ENCODE data around the gene KCNIP4.

Gene KCNIP4

DNA sequence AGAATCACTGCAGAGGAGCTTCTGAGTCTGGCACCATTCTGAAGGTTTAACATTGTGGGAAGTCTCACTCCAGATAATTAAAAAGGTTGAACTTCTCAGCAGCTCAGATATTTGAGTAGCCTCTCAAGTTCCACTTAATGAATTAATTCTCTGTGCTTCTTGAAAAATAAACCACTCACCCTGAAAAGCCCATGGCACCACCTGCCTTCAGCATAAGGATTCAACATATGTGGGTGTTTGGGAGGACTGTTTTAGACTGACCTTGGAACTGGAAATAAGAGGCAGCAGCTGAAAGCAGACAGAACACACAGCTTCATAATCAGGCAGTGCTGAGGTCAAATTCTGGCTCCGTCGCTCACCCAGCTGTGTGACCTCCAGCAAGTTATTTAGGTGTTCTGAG lies 100.6 kb downstream of the KCNIP4 start:
- no peak for DNase-seq (ENCODE audit: low spot score)

GRCh38 chr4:21845663-21846062 lies 102.9 kb downstream of the KCNIP4 start:
- no peak for DNase-seq (ENCODE audit: low spot score)

DNA sequence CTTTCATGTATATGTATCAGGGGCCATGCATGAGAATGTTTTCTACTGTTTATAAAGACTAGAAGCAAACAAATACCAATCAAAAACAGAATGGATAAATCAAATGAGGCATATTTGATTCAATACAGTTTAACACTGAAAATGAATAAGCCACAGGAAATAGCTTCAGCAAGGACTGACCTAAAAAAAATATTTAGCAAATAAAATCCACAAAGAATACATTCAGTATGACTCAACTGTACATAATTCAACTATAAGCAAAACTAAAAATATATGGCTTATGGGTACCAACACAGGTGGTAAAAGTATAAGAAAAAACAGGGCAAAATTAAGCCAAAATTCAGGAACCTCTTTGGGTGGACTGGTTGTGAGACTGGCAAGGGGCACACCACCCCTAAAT lies 112.9 kb downstream of the KCNIP4 start:
- DNase-seq (ENCODE audit: low spot score): no peak

GRCh38 chr4:21830272-21830671 lies 118.3 kb downstream of the KCNIP4 start:
- DNase-seq (ENCODE audit: low spot score): no peak

DNA sequence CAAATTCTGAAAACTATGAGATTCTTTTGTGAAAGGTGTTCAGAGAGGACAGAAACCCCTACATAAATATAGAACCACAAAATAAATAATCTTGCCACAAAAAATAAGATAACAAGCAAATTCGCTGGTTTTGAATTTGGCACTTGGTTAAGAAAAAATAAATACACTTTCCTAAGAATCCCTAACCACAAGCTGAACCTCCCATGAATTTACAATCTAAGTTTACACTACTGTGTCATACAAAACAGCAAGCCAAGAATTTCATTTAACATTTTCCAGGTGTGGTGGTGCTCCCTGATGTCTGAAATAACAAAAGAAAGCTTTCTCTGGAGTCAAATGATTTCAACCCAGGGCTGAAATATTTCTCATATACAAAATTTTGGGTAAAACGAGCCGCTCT lies 121.0 kb downstream of the KCNIP4 start:
- DNase-seq (ENCODE audit: low spot score): no peak

- DNase-seq (ENCODE audit: low spot score): no peak
Measured at GRCh38 chr4:21826071-21826470, 122.5 kb downstream of the KCNIP4 start.

DNA sequence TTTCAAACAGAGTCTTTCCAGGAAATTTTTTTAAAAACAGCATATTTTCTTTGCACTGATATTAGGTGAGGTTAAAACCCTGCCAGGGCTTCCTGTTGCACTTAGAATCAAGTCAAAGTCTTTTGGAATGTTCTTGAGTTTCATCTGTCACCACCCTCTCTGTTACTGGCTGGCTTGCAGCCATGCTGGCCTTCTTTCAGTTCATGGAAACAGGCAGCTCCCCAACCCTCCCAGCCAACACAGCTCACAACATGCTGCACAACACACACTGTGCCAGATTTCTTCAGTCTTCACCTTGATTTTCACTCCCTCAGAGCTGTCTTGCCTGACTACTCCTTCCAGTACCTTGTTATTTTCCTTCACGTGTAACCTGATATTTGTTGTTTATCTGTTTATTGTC lies 129.5 kb downstream of the KCNIP4 start:
- no peak for DNase-seq (ENCODE audit: low spot score)

GRCh38 chr4:21815651-21816377 lies 132.8 kb downstream of the KCNIP4 start:
- DNase-seq (ENCODE audit: low spot score): no peak

DNA sequence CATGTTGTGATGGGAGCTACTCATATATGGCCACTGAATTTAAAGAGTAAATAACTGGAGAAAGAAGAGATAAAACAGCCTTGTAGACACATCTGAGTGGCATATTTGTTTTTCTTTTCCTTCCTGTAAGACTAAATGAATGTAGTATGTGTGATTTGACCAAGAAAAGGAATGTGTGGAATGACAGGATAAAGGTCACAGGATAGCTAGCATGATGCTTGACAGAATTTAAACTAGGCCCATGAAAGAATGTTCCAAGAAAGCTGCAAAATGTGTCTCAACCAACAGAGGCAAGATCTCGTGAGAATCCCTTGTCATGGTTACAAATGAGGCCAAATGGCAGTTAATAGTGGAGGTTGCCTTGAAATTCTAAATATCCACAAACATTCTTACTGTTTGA lies 137.0 kb downstream of the KCNIP4 start:
- no peak for DNase-seq (ENCODE audit: low spot score)

- DNase-seq (ENCODE audit: low spot score): no peak
Measured at GRCh38 chr4:21806991-21807390, 141.6 kb downstream of the KCNIP4 start.

DNA sequence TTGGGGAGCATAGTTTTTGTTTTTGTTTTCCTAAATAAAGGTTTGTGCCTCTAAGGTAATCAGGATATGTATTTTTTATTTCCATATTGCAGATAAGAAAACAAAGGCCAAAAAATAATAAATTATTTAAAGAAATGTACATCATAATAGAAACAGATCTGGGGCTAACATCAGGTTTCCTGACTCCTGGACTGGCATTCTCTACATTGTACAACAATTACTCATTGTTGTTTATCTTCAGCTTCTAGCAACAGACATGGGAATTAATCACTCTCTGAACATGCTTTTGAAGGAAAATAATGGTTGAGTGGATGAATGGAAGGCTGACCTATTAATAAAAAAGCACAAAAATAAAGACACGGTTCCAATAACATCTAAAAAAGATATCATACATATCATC lies 146.2 kb downstream of the KCNIP4 start:
- no peak for DNase-seq (ENCODE audit: low spot score)

DNA sequence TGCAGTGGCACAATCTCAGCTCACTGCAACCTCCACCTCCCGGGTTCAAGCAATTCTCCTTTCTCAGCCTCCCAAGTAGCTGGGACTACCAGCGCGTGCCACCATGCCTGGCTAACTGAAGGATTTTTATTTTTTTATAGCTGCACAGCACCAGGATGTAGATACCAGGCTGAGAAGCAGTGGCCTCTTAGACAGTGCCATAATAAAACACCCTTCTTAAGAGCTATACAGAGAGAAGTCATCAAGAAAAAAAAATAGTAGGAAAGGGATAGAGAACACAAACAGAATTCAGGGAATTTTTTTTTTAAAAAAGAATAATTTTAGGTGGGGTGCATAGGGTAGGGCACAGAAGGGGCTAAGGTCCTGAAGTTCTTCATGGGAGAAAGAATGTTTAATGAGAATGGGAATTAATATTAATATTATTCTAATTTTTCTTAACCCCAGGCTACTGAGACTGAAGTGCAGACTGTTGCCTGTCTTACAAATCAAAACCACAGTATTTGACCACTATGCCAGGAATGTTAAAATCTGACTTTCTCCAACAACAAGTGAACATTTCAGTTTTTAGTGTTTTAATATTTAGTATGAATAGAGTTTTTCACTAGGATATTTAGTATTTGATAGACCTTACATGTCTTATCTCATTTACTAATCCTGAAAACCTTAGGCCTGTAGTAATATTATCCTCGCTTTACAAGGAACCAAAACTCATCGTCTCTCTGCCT lies 146.7 kb downstream of the KCNIP4 start:
- no peak for DNase-seq (ENCODE audit: low spot score)

GRCh38 chr4:21795091-21795490 lies 153.5 kb downstream of the KCNIP4 start:
- DNase-seq (ENCODE audit: low spot score): peak; percentile 1

DNA sequence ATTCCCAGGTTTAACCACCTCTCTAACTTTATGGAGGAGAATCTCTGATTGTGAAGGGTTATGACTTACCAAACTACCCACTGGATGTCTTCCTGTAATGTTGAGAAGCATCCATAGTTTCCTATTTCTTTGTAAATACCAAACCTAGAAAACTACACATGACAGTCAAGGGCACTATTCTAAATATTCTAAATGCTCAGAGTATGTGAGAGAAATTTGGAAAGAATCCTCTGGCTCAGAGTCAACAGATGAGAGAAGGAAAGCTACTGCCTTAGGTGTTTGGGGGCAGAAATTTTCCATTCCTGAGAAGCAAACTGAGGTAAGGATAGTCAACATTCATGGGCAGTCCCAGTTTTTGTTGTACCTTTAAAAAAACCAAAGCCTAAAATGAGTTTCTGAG lies 155.8 kb downstream of the KCNIP4 start:
- DNase-seq (ENCODE audit: low spot score): no peak

- DNase-seq (ENCODE audit: low spot score): no peak
Measured at GRCh38 chr4:21790438-21791029, 158.0 kb downstream of the KCNIP4 start.

GRCh38 chr4:21780148-21780547 lies 168.4 kb downstream of the KCNIP4 start:
- DNase-seq (ENCODE audit: low spot score): no peak

- DNase-seq (ENCODE audit: low spot score): no peak
Measured at GRCh38 chr4:21778702-21779101, 169.9 kb downstream of the KCNIP4 start.

DNA sequence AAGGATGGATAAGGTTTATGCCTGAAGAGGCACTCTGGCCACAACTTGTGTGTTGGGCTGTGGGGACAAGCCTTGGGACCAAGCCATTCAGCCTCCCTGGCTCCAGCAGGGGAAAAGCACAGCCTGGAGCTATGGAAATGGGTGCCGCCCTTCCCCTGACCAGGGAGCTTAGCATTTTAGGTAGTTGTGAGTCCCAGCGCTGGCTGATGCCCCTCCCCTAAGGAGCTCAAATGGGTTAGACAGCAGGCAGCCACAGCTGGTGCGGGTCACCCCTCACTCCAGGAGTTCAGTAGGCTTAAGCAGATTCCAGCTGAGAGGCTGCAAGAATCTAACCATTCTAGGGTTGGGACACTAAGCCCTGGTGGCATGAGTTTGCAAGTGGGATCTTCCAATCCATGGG lies 172.9 kb downstream of the KCNIP4 start:
- no peak for DNase-seq (ENCODE audit: low spot score)

DNA sequence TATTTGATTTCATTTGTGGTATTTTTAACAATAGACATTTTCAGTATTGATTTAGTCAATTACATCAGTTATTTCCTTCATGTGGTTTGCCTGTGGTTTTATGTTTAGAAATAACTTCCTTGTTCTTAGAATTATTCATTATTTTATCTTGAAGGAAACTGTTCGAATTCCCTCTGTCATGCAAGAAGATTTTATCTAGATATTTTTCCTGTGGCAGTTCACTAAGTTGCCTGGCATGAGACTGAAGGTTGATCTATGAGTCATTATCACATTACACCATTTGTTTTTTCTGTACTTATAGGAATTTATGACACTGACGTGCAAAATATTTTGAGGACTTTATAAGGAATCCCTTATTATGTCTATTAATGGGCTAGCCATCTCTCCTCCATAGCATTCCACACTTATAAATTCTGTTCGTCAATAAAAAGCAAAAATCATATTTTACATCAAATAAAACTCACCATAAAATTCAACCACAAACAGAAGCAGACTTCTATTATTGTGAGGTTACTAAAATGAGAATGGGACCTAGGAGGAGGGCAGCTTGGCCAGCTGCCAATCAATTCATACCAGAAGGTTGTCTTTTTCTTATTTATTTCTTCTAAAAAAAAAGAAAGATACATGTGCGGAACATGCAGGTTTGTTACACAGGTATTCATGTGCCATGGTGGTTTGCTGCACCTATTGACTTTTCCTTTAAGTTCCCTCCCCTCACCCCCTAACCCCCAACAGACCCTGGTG lies 179.0 kb downstream of the KCNIP4 start:
- no peak for DNase-seq (ENCODE audit: low spot score)

DNA sequence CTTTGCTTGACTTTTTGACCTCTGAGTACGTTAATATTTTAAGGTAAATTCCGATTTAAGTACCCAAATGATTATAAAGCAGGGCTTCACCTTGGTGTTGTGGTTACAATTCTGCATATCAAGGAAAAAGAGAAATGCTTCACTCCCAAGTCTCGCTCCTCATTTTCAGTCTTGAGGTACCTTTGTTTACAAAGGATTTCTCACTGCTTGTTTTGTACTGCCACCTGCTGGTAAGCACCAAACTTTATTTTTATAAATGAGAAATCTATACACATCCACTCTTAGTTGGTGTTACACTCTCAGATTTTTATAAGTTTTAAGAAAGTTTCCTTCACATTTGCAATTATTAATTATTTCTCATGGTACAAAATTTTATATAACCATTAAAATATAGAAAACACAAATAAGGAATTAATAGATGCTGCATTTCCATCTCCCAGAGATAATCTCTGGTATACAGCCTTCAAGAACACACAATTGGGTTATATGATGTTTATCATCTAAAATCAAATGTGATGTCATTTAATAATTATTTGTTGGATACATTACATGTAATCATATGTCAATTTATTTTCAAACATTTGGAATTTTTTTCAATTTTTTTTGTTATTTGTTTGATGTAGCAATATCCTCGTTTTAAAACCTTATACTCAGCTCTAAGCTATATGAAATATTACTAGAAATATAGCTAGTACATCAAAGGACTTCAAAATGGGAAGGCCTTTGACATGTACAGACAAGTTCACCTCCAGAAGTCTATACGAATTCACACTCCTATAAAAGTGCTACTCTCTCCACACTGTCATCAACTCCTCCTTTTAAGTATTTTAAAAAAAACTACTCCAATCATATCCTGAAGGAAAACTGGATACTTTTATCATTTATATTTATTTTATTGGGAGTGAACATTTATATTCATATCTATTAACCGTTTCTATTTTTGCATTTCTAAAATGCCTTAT lies 179.9 kb downstream of the KCNIP4 start:
- DNase-seq (ENCODE audit: low spot score): peak; percentile 1

- DNase-seq (ENCODE audit: low spot score): peak; percentile 2
Measured at GRCh38 chr4:21765810-21766407, 182.7 kb downstream of the KCNIP4 start.

All from CD4-positive, alpha-beta T cell treated with Interleukin-6 at 100 ng/mL for 8 hours (primary cell).